ENCODE measurements around the gene ASB15. TPM values are rescaled to one million over a fixed set of nuclear protein-coding genes. Genes with fewer than 3 reads are reported as not detected.

ASB15 gene
- total and polyA plus RNA-seq, 2 of the 8 experiments (the other 6 are each of a cell fraction or from before 2014, with no cell fraction given): not detected

GRCh38 chr7:123655614-123656013 is 54.0 kb downstream of the ASB15 start, which contains the start of gene LMOD2:
Gene LMOD2 (plus strand): TSS chr7:123655866. CDS start chr7:123655964, 98 bp downstream.
- H2BK5ac ChIP-seq (ENCODE audit: low read depth, low read length): no peak within 1 kb of the TSS
- H3K18ac ChIP-seq (ENCODE audit: extremely low read depth, low read length): no peak within 1 kb of the TSS
- H2AFZ ChIP-seq (ENCODE audit: low read length): 0 out of 2 replicates have a peak within 1 kb of the TSS, but pooled peaks have one; percentile 14
- H3K4me1 ChIP-seq (replicated peaks in 1 of 4; ENCODE audit: control insufficient read depth in 3 of 4, insufficient read depth in 4 of 4, low read length in 3 of 4): no peaks in the 10 kb centered on the region
- no peak within 1 kb of the TSS for H3K9ac ChIP-seq (replicated peaks in 1 of 4; ENCODE audit: extremely low read depth in 1 of 4, low read depth in 3 of 4, low read length in 3 of 4)
- DNase-seq (ENCODE audit: low read depth in 1 of 2, low spot score in 2 of 2) (no peak), FAIRE-seq (no peak)
- no peak within 1 kb of the TSS for H4K8ac ChIP-seq (ENCODE audit: extremely low read depth, insufficient read depth, low read length)
- no peak within 1 kb of the TSS for H4K5ac ChIP-seq (ENCODE audit: insufficient read length, low read depth, low read length)
- H2AK5ac ChIP-seq (ENCODE audit: low read depth, low read length): no peak within 1 kb of the TSS
- H3K4ac ChIP-seq (replicated peaks; ENCODE audit: insufficient read length, low read depth, low read length): no peak within 1 kb of the TSS
- H3K27ac ChIP-seq (ENCODE audit: low read depth, low read length): no peak within 1 kb of the TSS
- no peak within 1 kb of the TSS for H3K4me2 ChIP-seq (ENCODE audit: insufficient read depth in 1 of 2, low read depth in 2 of 2, low read length in 2 of 2)
- H2BK20ac ChIP-seq (ENCODE audit: low read length): no peak within 1 kb of the TSS
- H3K36me3 ChIP-seq (ENCODE audit: control insufficient read depth in 2 of 4, insufficient read depth in 4 of 4, low read length in 3 of 4): no peaks in the 10 kb centered on the region
- CTCF ChIA-PET (ENCODE audit: partially characterized antibody): interaction anchor here (0.9 to 1.6 kb wide), 7 partner anchors 8 to 217 kb away, joined by 3 to 5 read pairs (median 3); no protein-coding TSS in a partner anchor
- H3K4me3 ChIP-seq (ENCODE audit: extremely low read depth in 1 of 4, insufficient read depth in 2 of 4, low read depth in 3 of 4, low read length in 4 of 4): no peak within 1 kb of the TSS
- no peak within 1 kb of the TSS for H2BK15ac ChIP-seq (ENCODE audit: low read length)
- WGBS, 2 experiments (ENCODE audit: extremely low coverage in 1 of 2, insufficient coverage in 1 of 2, insufficient read length in 1 of 2, insufficient replicate concordance in 2 of 2, low coverage in 1 of 2, low lambda C conversion rate in 2 of 2, missing lambda C conversion rate in 1 of 2): 71% methylated on average over 3 of the region's 6 CpGs; no CpG with 5 or more reads in 1 of the 2 experiments
- H3K23me2 ChIP-seq (ENCODE audit: low read depth, low read length): no peaks in the 10 kb centered on the region
- no peak within 1 kb of the TSS for H3K56ac ChIP-seq (replicated peaks; ENCODE audit: insufficient read length, low read depth, low read length)
- H3K79me1 ChIP-seq (ENCODE audit: low read depth, low read length): no peaks in the 10 kb centered on the region
- no peak within 1 kb of the TSS for H3K14ac ChIP-seq (ENCODE audit: insufficient read length)
- POLR2A ChIA-PET (ENCODE audit: partially characterized antibody): no interaction called here
- no peak within 1 kb of the TSS for H2BK12ac ChIP-seq (ENCODE audit: low read depth, low read length)
- H3K23ac ChIP-seq (ENCODE audit: insufficient read length): no peak within 1 kb of the TSS
- no peaks in the 10 kb centered on the region for H3K27me3 ChIP-seq (replicated peaks in 1 of 4; ENCODE audit: control insufficient read depth in 3 of 4, extremely low read depth in 1 of 4, insufficient read depth in 3 of 4, low read length in 3 of 4)
- H4K91ac ChIP-seq (replicated peaks; ENCODE audit: insufficient read length, low read length): no peak within 1 kb of the TSS
- H3K79me2 ChIP-seq (ENCODE audit: control insufficient read depth in 1 of 2, insufficient read depth in 2 of 2, low read length in 2 of 2): no peaks in the 10 kb centered on the region
- H2BK120ac ChIP-seq (replicated peaks; ENCODE audit: low read depth, low read length): no peak within 1 kb of the TSS
- H3K9me3 ChIP-seq (ENCODE audit: insufficient read depth in 2 of 2, low read depth in 1 of 2, low read length in 1 of 2): no peaks in the 10 kb centered on the region
- no peaks in the 10 kb centered on the region for H4K20me1 ChIP-seq (replicated peaks in 1 of 2; ENCODE audit: control insufficient read depth in 1 of 2, insufficient read depth in 2 of 2, low read length in 2 of 2)
- TF ChIP-seq EZH2 (IDR thresholded peaks at IDR 0.05; ENCODE audit: low read depth, low read length, severe bottlenecking) (no peak), NANOG (IDR thresholded peaks at IDR 0.05; ENCODE audit: insufficient read depth, low read depth, low read length, poor library complexity, severe bottlenecking) (no peak), TBP (IDR thresholded peaks at IDR 0.05; ENCODE audit: low read depth, low read length) (no peak), ASH2L (IDR thresholded peaks at IDR 0.05; ENCODE audit: low read length) (no peak), POLR2AphosphoS5 (IDR thresholded peaks at IDR 0.05; ENCODE audit: low read depth, low read length) (no peak), RBBP5 (IDR thresholded peaks at IDR 0.05; ENCODE audit: borderline replicate concordance, low read depth, low read length) (no peak), KDM1A (IDR thresholded peaks at IDR 0.05; ENCODE audit: borderline replicate concordance, low read length) (no peak), POLR2A (IDR thresholded peaks at IDR 0.05; ENCODE audit: control extremely low read depth in 1 of 2, low read depth in 2 of 2, low read length in 2 of 2) (no peak), KDM5A (IDR thresholded peaks at IDR 0.05; ENCODE audit: low read length) (no peak), MAFK (IDR thresholded peaks at IDR 0.05; ENCODE audit: low read depth, low read length) (no peak), TAF7 (optimal IDR thresholded peaks at IDR 0.05; ENCODE audit: borderline replicate concordance, low read depth, low read length) (no peak), POU5F1 (IDR thresholded peaks at IDR 0.05; ENCODE audit: low read depth, low read length) (no peak), HDAC2 (IDR thresholded peaks at IDR 0.05; ENCODE audit: borderline replicate concordance in 1 of 2, low read depth in 2 of 2, low read length in 2 of 2) (no peak), GTF2F1 (IDR thresholded peaks at IDR 0.05; ENCODE audit: borderline replicate concordance, low read depth, low read length) (no peak), RFX5 (IDR thresholded peaks at IDR 0.05; ENCODE audit: borderline replicate concordance, low read depth, low read length) (no peak)
